NCI-H1417 treated with DMSO at 0.1 percent for 48 hours (cell line): Measurements from ENCODE around the gene ZNF420.
A peak's percentile ranks its signal among the peaks of the same experiment; 100 is the strongest.
"Not testable (repeated sequence)": the region's sequence is repeated elsewhere in the genome, so short reads cannot be mapped to it uniquely, and the experiment has no call there.

ENCODE experiments used
- DNase-seq: peaks from one replicate; lab custom pipeline; 2025; lab: John Stamatoyannopoulos, UW

Gene ZNF420

DNA sequence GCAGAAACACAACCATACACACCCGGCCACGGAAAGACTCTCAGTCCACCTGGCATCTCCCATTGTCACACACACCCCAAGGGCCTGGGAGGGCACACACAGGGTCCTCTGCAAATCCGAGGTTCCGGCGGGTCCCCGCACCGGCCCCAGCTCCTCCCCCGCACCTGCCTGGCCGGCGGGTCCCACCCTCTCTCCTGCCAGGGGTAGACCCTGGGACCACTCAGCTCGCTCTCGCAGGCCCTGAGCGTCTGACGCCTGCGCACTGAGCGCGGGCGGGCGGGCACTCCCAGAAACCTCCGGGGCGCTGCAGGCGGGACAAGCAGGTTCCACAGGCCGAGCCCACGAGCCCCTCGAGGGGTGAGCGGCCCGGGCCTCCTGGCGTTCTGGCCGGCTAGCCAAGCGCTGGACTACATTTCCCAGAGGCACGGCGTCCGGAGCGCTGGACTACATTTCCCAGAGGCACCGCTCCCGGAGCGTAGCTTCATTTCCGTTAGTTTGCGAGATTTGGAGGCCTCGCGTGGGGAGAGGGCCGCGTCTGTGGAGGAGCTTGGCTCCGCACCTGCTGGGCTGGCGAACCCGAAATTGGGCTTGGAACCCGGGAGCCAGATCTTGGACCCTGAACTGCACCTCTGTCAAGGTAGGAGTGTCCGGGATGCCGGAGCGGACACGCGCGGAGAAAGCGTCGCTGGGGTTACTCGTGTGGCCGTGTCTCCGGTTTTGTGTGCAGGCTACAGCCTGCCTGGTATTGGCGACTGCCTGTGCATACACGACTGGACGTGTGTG is at the start of gene ZNF420:
ZNF420 (plus strand) TSS at position 500 of the 783 bp plus-strand sequence. CDS start 10,686 bp downstream, outside the sequence.
- DNase-seq = peak; percentile 50

DNA sequence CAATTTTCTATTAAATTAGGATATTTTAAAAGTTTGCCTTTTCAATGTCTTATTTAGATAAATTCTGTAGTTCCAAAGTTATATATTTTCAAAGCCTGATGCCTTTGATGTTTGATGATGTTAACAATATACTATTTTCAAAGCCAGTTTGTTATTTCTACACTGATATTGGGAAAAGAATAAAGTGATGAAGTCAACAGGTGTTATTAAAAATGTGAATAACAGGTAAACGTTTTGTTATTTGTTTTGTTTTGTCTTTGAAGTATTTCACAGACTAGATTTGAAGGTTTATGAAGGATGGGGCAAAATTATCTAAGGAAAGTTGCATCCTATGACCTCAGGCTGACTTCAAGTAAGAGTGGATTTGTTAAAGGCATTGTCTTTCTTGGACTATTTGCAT is 33.1 kb upstream of the ZNF420 start:
- no peak for DNase-seq

GRCh38 chr19:37055330-37055729 is 22.9 kb upstream of the ZNF420 start:
- DNase-seq = no peak

- no peak for DNase-seq
Measured at GRCh38 chr19:37056776-37057175, 21.5 kb upstream of the ZNF420 start.

GRCh38 chr19:37059142-37059541 is 19.1 kb upstream of the ZNF420 start:
- DNase-seq = no peak

- not testable (repeated sequence) for DNase-seq
Measured at GRCh38 chr19:37064886-37065285, 13.3 kb upstream of the ZNF420 start.

DNA sequence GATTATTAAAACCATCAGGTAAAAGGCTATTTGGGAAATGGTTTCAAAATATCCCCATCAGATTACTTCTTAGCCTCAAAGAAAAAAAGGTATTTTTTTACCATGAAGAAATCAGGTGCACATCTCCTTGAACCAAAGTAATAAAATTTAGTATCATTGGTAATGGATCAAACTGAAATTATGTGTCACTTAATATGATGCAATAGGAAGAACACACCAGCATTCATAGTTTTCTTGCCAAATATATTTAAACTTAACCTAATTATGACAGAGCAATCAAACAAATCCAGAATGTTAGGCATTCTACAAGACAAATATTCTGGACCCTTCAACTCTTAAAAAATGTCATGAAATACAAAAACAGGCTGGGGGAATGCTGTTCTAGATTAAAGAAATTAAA is 4.1 kb upstream of the ZNF420 start:
- no peak for DNase-seq

DNA sequence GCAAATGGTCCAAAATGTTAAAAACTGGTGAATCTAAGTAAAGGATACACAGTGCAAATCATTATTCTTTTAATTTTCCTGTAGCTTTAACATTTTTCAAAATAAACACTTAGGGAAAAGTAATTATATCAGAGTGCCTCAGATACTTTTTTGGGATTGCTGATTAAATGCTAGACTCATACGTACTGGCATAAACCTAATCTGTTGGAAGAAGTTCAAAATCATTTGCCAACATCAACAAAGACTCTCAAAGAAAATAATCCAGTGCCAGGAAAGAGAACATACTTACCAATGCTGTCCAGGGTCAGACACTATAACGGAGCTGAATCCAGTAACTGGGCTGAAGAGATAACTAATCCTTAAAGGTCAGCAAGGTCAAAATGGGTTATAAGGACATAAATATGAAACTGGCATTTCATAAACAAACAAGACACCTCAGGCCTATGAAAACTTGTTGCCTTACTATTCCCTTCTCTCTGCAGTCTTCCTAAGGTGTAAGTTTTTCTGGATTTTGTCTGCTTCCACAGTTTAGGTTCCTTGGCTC is 3.3 kb upstream of the ZNF420 start:
- DNase-seq = no peak

DNA sequence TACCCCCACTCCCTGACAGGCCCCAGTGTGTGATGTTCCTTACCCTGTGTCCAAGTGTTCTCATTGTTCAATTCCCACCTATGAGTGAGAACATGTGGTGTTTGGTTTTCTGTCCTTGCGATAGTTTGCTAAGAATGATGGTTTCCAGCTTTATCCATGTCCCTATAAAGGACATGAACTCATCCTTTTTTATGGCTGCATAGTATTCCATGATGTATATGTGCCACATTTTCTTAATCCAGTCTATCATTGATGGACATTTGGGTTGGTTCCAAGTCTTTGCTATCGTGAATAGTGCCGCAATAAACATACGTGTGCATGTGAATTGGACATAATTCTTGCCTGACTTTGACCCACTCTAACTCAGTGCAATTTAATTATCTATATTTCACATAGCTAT is 1.7 kb upstream of the ZNF420 start:
- not testable (repeated sequence) for DNase-seq

GRCh38 chr19:37077501-37077933 is 716 bp upstream of the ZNF420 start:
- no peak for DNase-seq

GRCh38 chr19:37078717-37079032 is 442 bp downstream of the ZNF420 start:
- DNase-seq = no peak

DNA sequence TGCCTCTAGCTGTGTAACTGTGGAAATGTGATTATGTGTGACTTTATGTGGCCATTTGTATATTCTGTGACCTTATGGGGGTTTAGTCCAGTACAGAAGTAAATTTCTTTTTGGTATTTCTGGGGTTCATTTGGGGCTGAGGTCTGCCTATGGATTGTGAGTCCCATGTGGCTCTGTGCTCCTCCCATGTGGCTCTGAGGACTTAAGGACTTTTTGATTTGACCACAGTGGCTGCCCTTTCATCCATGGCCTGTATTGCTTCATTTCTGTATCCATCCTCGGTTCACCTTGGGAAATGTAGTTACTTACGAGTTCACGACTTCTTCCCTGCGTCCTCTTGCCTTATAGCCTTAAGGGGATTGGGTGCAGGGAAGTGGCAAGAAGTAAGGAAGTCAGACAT is 1.0 kb downstream of the ZNF420 start:
- DNase-seq = no peak

DNA sequence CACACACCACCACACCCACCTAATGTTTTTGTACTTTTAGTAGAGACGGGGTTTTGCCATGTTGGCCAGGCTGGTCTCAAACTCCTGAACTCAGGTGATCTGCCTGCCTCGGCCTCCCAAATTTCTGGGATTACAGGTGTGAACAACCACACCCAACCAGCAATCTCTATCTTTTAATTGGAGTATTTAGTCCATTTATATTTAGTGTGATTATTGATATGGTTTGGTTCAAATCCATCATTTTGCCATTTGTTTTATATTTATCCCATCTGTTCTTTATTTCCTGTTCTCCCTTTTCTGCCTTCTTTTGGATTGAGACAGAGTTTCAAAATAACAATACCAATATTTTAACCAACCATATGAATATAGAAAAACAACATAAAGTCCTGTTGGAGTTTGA is 4.1 kb downstream of the ZNF420 start:
- no peak for DNase-seq

DNA sequence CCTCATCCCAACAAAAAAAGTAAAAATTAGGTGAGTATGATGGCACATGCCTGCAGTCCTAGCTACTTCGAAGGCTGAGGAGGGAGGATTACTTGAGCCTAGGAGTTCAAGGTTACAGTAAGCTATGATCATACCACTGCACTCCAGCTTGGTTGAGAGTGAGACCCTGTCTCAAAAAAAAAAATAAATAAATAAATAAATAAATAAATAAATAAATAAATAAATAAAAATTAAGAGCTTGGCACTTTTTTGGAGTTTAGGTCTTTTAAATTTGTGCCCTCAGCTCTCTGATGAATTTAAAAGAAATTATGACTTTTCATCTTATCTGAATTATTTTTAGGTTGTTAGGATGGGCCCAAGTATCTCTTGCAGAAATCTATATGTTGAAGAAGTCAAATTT is 8.9 kb downstream of the ZNF420 start:
- no peak for DNase-seq

GRCh38 chr19:37095859-37096258 is 17.6 kb downstream of the ZNF420 start:
- no peak for DNase-seq

DNA sequence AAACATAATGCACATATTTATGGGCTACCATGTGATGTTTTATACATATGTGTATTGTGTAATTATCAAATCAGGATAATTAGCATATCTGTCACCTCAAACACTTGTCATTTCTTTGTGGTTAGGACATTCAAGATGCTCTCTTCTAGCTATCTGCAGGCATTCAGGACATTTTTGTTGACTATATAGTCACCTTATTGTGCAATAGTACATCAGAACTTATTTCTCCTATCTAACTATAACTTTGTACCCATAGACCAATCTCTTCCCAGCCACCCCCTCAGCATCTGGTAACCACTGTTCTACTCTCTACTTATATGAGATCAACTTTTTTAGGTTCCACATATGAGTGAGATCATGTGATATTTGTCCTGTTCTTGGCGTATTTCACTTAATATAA is 20.3 kb downstream of the ZNF420 start:
- no peak for DNase-seq

DNA sequence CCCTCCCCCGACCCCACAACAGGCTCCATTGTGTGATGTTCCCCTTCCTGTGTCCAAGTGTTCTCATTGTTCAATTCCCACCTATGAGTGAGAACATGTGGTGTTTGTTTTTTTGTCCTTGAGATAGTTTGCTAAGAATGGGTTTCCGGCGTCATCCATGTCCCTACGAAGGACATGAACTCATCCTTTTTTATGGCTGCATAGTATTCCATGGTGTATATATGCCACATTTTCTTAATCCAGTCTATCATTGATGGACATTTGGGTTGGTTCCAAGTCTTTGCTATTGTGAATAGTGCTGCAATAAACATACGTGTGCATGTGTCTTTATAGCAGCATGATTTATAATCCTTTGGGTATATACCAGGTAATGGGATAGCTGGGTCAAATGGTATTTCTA is 25.9 kb downstream of the ZNF420 start:
- DNase-seq = not testable (repeated sequence)

DNA sequence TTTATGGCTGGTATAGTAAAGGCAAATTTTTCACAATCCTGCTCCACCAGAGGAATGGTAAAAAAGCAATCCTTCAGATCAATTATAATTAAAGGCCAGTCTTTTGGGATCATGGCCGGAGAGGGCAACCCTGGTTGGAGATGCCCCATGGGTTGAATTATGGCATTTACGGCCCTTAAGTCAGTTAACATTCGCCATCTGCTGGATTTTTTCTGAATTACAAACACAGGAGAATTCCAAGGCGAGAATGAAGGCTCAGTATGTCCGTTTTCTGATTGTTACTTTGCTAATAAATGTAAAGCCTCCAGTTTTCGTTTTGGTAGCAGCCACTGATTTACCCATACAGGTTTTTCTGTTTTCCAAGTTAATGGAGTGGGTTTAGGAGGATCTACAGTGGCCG is 33.5 kb downstream of the ZNF420 start:
- DNase-seq = not testable (repeated sequence)

GRCh38 chr19:37114001-37114400 is 35.8 kb downstream of the ZNF420 start:
- DNase-seq = no peak

- DNase-seq = not testable (repeated sequence)
Measured at GRCh38 chr19:37122093-37122492, 43.9 kb downstream of the ZNF420 start.

DNA sequence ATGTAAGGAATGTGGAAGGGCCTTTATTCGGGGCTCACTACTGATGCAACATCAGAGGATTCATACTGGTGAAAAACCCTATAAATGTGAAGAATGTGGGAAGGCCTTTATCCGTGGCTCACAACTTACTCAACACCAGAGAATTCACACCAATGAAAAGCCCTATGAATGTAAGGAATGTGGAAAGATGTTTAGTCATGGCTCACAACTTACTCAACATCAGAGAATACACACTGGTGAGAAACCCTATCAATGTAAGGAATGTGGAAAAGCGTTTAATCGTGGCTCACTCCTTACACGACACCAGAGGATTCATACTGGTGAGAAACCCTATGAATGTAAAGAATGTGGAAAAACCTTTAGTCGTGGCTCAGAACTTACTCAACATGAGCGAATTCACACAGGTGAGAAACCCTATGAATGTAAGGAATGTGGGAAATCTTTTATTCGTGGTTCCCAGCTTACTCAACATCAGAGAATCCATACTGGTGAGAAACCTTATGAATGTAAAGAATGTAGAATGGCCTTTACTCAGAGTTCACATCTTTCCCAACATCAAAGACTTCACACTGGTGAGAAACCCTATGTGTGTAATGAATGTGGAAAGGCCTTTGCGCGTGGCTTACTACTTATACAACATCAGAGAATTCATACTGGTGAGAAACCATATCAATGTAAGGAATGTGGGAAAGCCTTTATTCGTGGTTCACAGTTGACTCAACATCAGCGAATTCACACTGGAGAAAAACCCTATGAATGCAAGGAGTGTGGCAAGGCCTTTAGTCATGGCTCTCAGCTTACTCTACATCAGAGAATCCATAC is 50.0 kb downstream of the ZNF420 start:
- no peak for DNase-seq

DNA sequence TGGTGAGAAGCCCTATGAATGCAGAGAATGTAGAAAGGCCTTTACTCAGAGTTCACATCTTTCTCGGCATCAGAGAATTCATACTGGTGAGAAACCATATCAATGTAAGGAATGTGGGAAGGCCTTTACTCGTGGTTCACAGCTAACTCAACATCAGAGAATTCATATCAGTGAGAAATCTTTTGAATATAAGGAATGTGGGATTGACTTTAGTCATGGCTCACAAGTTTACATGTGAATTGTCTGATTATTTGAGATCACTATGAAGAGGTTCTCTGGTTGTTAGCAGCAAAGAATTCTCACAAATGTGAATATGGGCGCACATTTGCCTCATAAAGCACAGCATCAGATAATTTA is 50.6 kb downstream of the ZNF420 start:
- DNase-seq = no peak

GRCh38 chr19:37136111-37136510 is 57.9 kb downstream of the ZNF420 start:
- no peak for DNase-seq
